ENCODE results near the gene CDH1.

The CDH1 gene

GRCh38 chr16:68719993-68720489 lies 17.1 kb upstream of the CDH1 start:
- Histone ChIP-seq H3K18ac (ENCODE audit: low read length) (no peak overlapping the region), H3K36me3 (replicated peaks in 1 of 2; ENCODE audit: control insufficient read depth in 2 of 2, insufficient read depth in 2 of 2, low read length in 2 of 2) (no peaks in the 10 kb centered on the region), H2BK12ac (ENCODE audit: low read length) (no peak overlapping the region), H3K4me2 (ENCODE audit: insufficient read depth, low read length, poor library complexity, severe bottlenecking) (no peak overlapping the region), H4K8ac (ENCODE audit: low read depth, low read length) (no peak overlapping the region), H3K23ac (ENCODE audit: low read depth, low read length, poor library complexity) (no peak overlapping the region), H3K27ac (replicated peaks; ENCODE audit: low read length) (no peak overlapping the region), H3K4me3 (ENCODE audit: low read length in 2 of 2) (no peak overlapping the region), H3K14ac (ENCODE audit: low read length) (no peak overlapping the region), H4K91ac (ENCODE audit: low read depth, low read length, poor library complexity) (no peak overlapping the region), H2AFZ (ENCODE audit: low read length) (no peak overlapping the region), H2AK5ac (ENCODE audit: low read depth, low read length) (no peak overlapping the region), H3K9ac (ENCODE audit: low read depth, low read length, poor library complexity) (no peak overlapping the region), H2BK15ac (ENCODE audit: low read length) (no peak overlapping the region), H2BK5ac (ENCODE audit: low read length) (no peak overlapping the region), H3K4ac (ENCODE audit: low read length) (no peak overlapping the region), H2BK120ac (ENCODE audit: low read depth, low read length) (no peak overlapping the region), H3K27me3 (ENCODE audit: control insufficient read depth in 3 of 3, insufficient read depth in 3 of 3, low read depth in 1 of 3, low read length in 3 of 3) (no peaks in the 10 kb centered on the region), H3K79me1 (ENCODE audit: low read depth, low read length) (no peaks in the 10 kb centered on the region), H3K9me3 (replicated peaks in 1 of 2; ENCODE audit: control insufficient read depth in 2 of 2, insufficient read depth in 1 of 2, low read depth in 1 of 2, low read length in 2 of 2) (no peaks in the 10 kb centered on the region), H3K4me1 (ENCODE audit: control insufficient read depth in 2 of 2, insufficient read depth in 1 of 2, low read depth in 1 of 2, low read length in 2 of 2) (no peaks in the 10 kb centered on the region)
- DNase-seq (ENCODE audit: low spot score): no peak
- no CpG with 5 or more reads among the region's 2 CpGs for WGBS, 2 donors (ENCODE audit: extremely low coverage in 2 of 2, insufficient read length in 2 of 2, insufficient replicate concordance in 1 of 2)

- Histone ChIP-seq H3K79me1 (ENCODE audit: low read depth, low read length) (no peaks in the 10 kb centered on the region), H3K9ac (ENCODE audit: low read depth, low read length, poor library complexity) (no peak overlapping the region), H2AFZ (ENCODE audit: low read length) (no peak overlapping the region), H3K4me2 (ENCODE audit: insufficient read depth, low read length, poor library complexity, severe bottlenecking) (no peak overlapping the region), H2BK15ac (ENCODE audit: low read length) (no peak overlapping the region), H3K23ac (ENCODE audit: low read depth, low read length, poor library complexity) (no peak overlapping the region), H3K36me3 (replicated peaks in 1 of 2; ENCODE audit: control insufficient read depth in 2 of 2, insufficient read depth in 2 of 2, low read length in 2 of 2) (no peaks in the 10 kb centered on the region), H2BK120ac (ENCODE audit: low read depth, low read length) (no peak overlapping the region), H3K4ac (ENCODE audit: low read length) (no peak overlapping the region), H3K4me1 (ENCODE audit: control insufficient read depth in 2 of 2, insufficient read depth in 1 of 2, low read depth in 1 of 2, low read length in 2 of 2) (no peaks in the 10 kb centered on the region), H4K8ac (ENCODE audit: low read depth, low read length) (no peak overlapping the region), H2BK12ac (ENCODE audit: low read length) (no peak overlapping the region), H4K91ac (ENCODE audit: low read depth, low read length, poor library complexity) (no peak overlapping the region), H3K9me3 (replicated peaks in 1 of 2; ENCODE audit: control insufficient read depth in 2 of 2, insufficient read depth in 1 of 2, low read depth in 1 of 2, low read length in 2 of 2) (no peaks in the 10 kb centered on the region), H3K4me3 (ENCODE audit: low read length in 2 of 2) (no peak overlapping the region), H2BK5ac (ENCODE audit: low read length) (no peak overlapping the region), H3K14ac (ENCODE audit: low read length) (no peak overlapping the region), H3K18ac (ENCODE audit: low read length) (no peak overlapping the region), H3K27ac (replicated peaks; ENCODE audit: low read length) (no peak overlapping the region), H3K27me3 (ENCODE audit: control insufficient read depth in 3 of 3, insufficient read depth in 3 of 3, low read depth in 1 of 3, low read length in 3 of 3) (no peaks in the 10 kb centered on the region), H2AK5ac (ENCODE audit: low read depth, low read length) (no peak overlapping the region)
- WGBS, 2 donors (ENCODE audit: extremely low coverage in 2 of 2, insufficient read length in 2 of 2, insufficient replicate concordance in 1 of 2): no CpG with 5 or more reads among the region's 12 CpGs
- no peak for DNase-seq (ENCODE audit: low spot score)
Measured at GRCh38 chr16:68722119-68723024, 14.7 kb upstream of the CDH1 start.

GRCh38 chr16:68724797-68725196 lies 12.3 kb upstream of the CDH1 start:
- H2BK12ac ChIP-seq (ENCODE audit: low read length): no peak overlapping the region
- no CpG with 5 or more reads among the region's 3 CpGs for WGBS, 2 donors (ENCODE audit: extremely low coverage in 2 of 2, insufficient read length in 2 of 2, insufficient replicate concordance in 1 of 2)
- no peaks in the 10 kb centered on the region for H3K79me1 ChIP-seq (ENCODE audit: low read depth, low read length)
- no peak for DNase-seq (ENCODE audit: low spot score)
- H4K91ac ChIP-seq (ENCODE audit: low read depth, low read length, poor library complexity): no peak overlapping the region
- H3K36me3 ChIP-seq (replicated peaks in 1 of 2; ENCODE audit: control insufficient read depth in 2 of 2, insufficient read depth in 2 of 2, low read length in 2 of 2): no peaks in the 10 kb centered on the region
- no peak overlapping the region for H2BK120ac ChIP-seq (ENCODE audit: low read depth, low read length)
- no peaks in the 10 kb centered on the region for H3K4me1 ChIP-seq (ENCODE audit: control insufficient read depth in 2 of 2, insufficient read depth in 1 of 2, low read depth in 1 of 2, low read length in 2 of 2)
- H3K9ac ChIP-seq (ENCODE audit: low read depth, low read length, poor library complexity): no peak overlapping the region
- H4K8ac ChIP-seq (ENCODE audit: low read depth, low read length): no peak overlapping the region
- no peak overlapping the region for H3K18ac ChIP-seq (ENCODE audit: low read length)
- no peaks in the 10 kb centered on the region for H3K27me3 ChIP-seq (ENCODE audit: control insufficient read depth in 3 of 3, insufficient read depth in 3 of 3, low read depth in 1 of 3, low read length in 3 of 3)
- no peaks in the 10 kb centered on the region for H3K9me3 ChIP-seq (replicated peaks in 1 of 2; ENCODE audit: control insufficient read depth in 2 of 2, insufficient read depth in 1 of 2, low read depth in 1 of 2, low read length in 2 of 2)
- no peak overlapping the region for H3K4me2 ChIP-seq (ENCODE audit: insufficient read depth, low read length, poor library complexity, severe bottlenecking)
- H3K4ac ChIP-seq (ENCODE audit: low read length): no peak overlapping the region
- no peak overlapping the region for H2BK15ac ChIP-seq (ENCODE audit: low read length)
- H3K4me3 ChIP-seq (ENCODE audit: low read length in 2 of 2): no peak overlapping the region
- H3K27ac ChIP-seq (replicated peaks; ENCODE audit: low read length): no peak overlapping the region
- no peak overlapping the region for H2AFZ ChIP-seq (ENCODE audit: low read length)
- no peak overlapping the region for H2BK5ac ChIP-seq (ENCODE audit: low read length)
- no peak overlapping the region for H2AK5ac ChIP-seq (ENCODE audit: low read depth, low read length)
- H3K14ac ChIP-seq (ENCODE audit: low read length): no peak overlapping the region
- no peak overlapping the region for H3K23ac ChIP-seq (ENCODE audit: low read depth, low read length, poor library complexity)

GRCh38 chr16:68728523-68728922 lies 8.6 kb upstream of the CDH1 start:
- H3K4me2 ChIP-seq (ENCODE audit: insufficient read depth, low read length, poor library complexity, severe bottlenecking): no peak overlapping the region
- H2BK120ac ChIP-seq (ENCODE audit: low read depth, low read length): no peak overlapping the region
- H3K9ac ChIP-seq (ENCODE audit: low read depth, low read length, poor library complexity): no peak overlapping the region
- H3K14ac ChIP-seq (ENCODE audit: low read length): no peak overlapping the region
- no peak overlapping the region for H2AFZ ChIP-seq (ENCODE audit: low read length)
- H3K79me1 ChIP-seq (ENCODE audit: low read depth, low read length): no peaks in the 10 kb centered on the region
- H2AK5ac ChIP-seq (ENCODE audit: low read depth, low read length): no peak overlapping the region
- H3K4me3 ChIP-seq (ENCODE audit: low read length in 2 of 2): no peak overlapping the region
- no peak overlapping the region for H2BK5ac ChIP-seq (ENCODE audit: low read length)
- H3K27me3 ChIP-seq (ENCODE audit: control insufficient read depth in 3 of 3, insufficient read depth in 3 of 3, low read depth in 1 of 3, low read length in 3 of 3): peaks cover 0 to 13% (median 0%) of the 10 kb centered on the region in 3 experiments
- no peak for DNase-seq (ENCODE audit: low spot score)
- no peak overlapping the region for H2BK12ac ChIP-seq (ENCODE audit: low read length)
- H3K4ac ChIP-seq (ENCODE audit: low read length): no peak overlapping the region
- H3K9me3 ChIP-seq (replicated peaks in 1 of 2; ENCODE audit: control insufficient read depth in 2 of 2, insufficient read depth in 1 of 2, low read depth in 1 of 2, low read length in 2 of 2): no peaks in the 10 kb centered on the region
- H4K91ac ChIP-seq (ENCODE audit: low read depth, low read length, poor library complexity): no peak overlapping the region
- H3K23ac ChIP-seq (ENCODE audit: low read depth, low read length, poor library complexity): no peak overlapping the region
- H3K27ac ChIP-seq (replicated peaks; ENCODE audit: low read length): no peak overlapping the region
- peaks cover 0 to 3% of the 10 kb centered on the region in 2 donors for H3K4me1 ChIP-seq (ENCODE audit: control insufficient read depth in 2 of 2, insufficient read depth in 1 of 2, low read depth in 1 of 2, low read length in 2 of 2)
- no CpG with 5 or more reads among the region's 4 CpGs for WGBS, 2 donors (ENCODE audit: extremely low coverage in 2 of 2, insufficient read length in 2 of 2, insufficient replicate concordance in 1 of 2)
- H2BK15ac ChIP-seq (ENCODE audit: low read length): no peak overlapping the region
- no peaks in the 10 kb centered on the region for H3K36me3 ChIP-seq (replicated peaks in 1 of 2; ENCODE audit: control insufficient read depth in 2 of 2, insufficient read depth in 2 of 2, low read length in 2 of 2)
- H3K18ac ChIP-seq (ENCODE audit: low read length): no peak overlapping the region
- no peak overlapping the region for H4K8ac ChIP-seq (ENCODE audit: low read depth, low read length)

All from neuronal stem cell (in vitro differentiated cells).